Measurements from ENCODE around the gene NUP62. TPM values are rescaled to one million over a fixed set of nuclear protein-coding genes. Genes with fewer than 3 reads are reported as not detected.

The NUP62 gene
- total RNA-seq, 1 donor from 2014 or later, result 57.7 TPM

DNA sequence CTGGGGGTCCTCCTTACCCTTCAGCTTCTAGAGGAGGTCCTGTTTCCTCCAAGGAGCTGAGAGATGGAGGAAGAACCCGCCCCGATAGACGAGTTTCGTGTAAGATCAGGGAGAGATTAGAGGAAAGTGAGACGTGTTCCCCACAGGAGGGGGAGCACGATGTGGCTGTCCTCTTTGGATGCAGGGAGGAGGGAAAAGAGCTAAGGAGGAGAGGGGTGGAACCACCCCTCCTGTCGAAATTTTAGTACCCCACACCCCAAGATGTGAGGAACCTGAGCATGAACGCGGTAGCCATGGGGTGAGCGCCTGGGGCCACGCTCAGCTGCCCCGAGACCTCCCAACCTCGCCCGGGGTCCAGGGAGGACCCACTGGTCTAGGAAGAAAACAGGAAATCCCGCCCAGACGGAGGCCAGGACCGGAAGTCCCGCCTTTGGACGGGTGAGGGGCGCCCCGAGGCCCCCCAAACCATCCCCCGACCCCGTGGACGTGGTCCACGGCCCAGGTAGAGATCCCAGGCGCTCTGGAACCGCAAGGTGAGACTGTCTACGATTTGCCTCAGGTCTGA lies 53.4 kb downstream of the NUP62 start:
- Mint-ChIP-seq H3K36me3 (ENCODE audit: unreplicated experiment) (peaks cover 20% of the 10 kb centered on the region), H3K27ac (ENCODE audit: unreplicated experiment) (no peak overlapping the region), H3K9me3 (ENCODE audit: unreplicated experiment) (no peaks in the 10 kb centered on the region), H3K27me3 (ENCODE audit: unreplicated experiment) (no peaks in the 10 kb centered on the region), H3K4me3 (ENCODE audit: unreplicated experiment) (no peak overlapping the region), H3K4me1 (ENCODE audit: unreplicated experiment) (peaks cover 23% of the 10 kb centered on the region)
- DNase-seq (ENCODE audit: extremely low spot score, unreplicated experiment), result no peak
- TF ChIP-seq, protein P1, sequence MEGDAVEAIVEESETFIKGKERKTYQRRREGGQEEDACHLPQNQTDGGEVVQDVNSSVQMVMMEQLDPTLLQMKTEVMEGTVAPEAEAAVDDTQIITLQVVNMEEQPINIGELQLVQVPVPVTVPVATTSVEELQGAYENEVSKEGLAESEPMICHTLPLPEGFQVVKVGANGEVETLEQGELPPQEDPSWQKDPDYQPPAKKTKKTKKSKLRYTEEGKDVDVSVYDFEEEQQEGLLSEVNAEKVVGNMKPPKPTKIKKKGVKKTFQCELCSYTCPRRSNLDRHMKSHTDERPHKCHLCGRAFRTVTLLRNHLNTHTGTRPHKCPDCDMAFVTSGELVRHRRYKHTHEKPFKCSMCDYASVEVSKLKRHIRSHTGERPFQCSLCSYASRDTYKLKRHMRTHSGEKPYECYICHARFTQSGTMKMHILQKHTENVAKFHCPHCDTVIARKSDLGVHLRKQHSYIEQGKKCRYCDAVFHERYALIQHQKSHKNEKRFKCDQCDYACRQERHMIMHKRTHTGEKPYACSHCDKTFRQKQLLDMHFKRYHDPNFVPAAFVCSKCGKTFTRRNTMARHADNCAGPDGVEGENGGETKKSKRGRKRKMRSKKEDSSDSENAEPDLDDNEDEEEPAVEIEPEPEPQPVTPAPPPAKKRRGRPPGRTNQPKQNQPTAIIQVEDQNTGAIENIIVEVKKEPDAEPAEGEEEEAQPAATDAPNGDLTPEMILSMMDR (IDR thresholded peaks at IDR 0.05), result no peak

DNA sequence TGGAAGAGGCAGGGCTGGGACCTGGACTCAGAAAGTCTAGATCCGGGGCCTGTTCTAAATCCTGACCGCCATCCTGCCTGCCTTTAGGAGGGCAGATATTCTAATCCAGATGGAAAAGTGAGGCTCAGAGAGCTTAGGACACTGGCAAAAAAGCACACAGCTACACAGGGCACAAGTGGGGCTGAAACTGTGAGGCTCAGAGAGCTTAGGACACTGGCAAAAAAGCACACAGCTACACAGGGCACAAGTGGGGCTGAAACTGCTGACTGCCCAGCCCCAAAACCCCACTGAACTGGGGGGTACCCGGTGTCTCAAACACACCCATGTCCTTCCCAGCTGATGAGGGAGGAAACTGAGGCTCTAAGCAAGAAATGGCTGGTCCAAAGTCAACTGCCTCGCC lies 54.1 kb downstream of the NUP62 start:
- TF ChIP-seq, protein P1 (IDR thresholded peaks at IDR 0.05), result no peak
- Mint-ChIP-seq H3K36me3 (ENCODE audit: unreplicated experiment) (peaks cover 14% of the 10 kb centered on the region), H3K27me3 (ENCODE audit: unreplicated experiment) (no peaks in the 10 kb centered on the region), H3K4me3 (ENCODE audit: unreplicated experiment) (no peak overlapping the region), H3K9me3 (ENCODE audit: unreplicated experiment) (no peaks in the 10 kb centered on the region), H3K4me1 (ENCODE audit: unreplicated experiment) (peaks cover 27% of the 10 kb centered on the region), H3K27ac (ENCODE audit: unreplicated experiment) (no peak overlapping the region)
- no peak for DNase-seq (ENCODE audit: extremely low spot score, unreplicated experiment)

DNA sequence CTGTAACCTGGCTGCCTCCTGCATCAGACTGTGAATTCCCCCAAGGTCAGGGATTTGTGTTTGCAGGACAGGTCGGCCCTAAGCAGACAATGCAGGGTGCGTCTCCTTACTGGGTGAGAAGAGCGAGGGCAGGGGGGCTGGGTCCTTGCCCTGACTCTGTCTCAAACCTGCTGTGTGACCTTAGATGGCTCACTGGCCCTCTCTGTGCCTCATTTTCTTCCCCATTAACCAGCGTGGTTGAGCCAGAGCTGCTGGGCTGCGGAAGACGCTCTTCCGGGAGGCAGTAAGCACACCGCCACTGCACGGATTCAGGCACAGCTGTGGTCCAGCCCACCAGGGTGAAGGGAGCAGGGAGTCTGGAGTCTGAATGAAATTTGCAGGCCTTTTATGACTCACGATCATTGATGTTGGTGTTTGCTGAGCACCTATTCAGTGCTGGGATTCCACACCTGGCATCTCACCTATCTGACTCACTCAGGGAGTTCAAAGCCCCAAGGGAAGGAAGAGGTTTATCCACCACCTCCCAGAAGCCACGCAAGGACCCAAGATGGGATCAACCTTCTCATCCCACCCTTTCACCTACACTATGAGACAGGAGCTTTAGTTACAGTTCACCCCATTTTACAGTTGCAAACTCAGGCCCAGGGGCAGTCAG lies 54.7 kb downstream of the NUP62 start:
- no peaks in the 10 kb centered on the region for H3K9me3 Mint-ChIP-seq (ENCODE audit: unreplicated experiment)
- H3K36me3 Mint-ChIP-seq (ENCODE audit: unreplicated experiment), result peaks cover 12% of the 10 kb centered on the region
- H3K27me3 Mint-ChIP-seq (ENCODE audit: unreplicated experiment), result no peaks in the 10 kb centered on the region
- TF ChIP-seq, protein P1 (IDR thresholded peaks at IDR 0.05), result no peak
- H3K4me3 Mint-ChIP-seq (ENCODE audit: unreplicated experiment), result peak overlapping the region; percentile 44
- no peak for DNase-seq (ENCODE audit: extremely low spot score, unreplicated experiment)
- H3K4me1 Mint-ChIP-seq (ENCODE audit: unreplicated experiment), result peaks cover 29% of the 10 kb centered on the region
- H3K27ac Mint-ChIP-seq (ENCODE audit: unreplicated experiment), result peak overlapping the region; percentile 64

DNA sequence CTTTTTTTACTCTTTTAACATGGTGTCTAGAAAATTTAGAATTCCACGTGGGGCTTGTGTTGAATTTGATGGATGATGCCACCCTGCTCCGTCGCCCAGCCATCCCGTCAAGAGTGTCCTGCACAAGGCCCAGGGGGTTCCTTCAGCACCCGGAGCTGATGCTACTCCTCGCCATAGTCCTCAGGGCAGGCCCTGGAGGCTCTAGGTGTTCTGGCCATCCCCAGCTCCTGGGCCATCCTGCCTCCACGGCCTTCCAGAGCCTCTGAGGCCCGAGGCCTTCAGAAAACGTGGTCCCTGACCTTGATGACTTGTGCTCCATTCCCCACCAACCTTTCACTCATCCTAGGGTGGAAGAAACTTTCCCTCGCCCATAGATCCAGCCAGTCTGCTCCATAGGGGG lies 55.5 kb downstream of the NUP62 start:
- Mint-ChIP-seq H3K27me3 (ENCODE audit: unreplicated experiment) (no peaks in the 10 kb centered on the region), H3K36me3 (ENCODE audit: unreplicated experiment) (peaks cover 5% of the 10 kb centered on the region), H3K4me1 (ENCODE audit: unreplicated experiment) (peaks cover 26% of the 10 kb centered on the region), H3K4me3 (ENCODE audit: unreplicated experiment) (no peak overlapping the region), H3K27ac (ENCODE audit: unreplicated experiment) (peak overlapping the region; percentile 44), H3K9me3 (ENCODE audit: unreplicated experiment) (no peaks in the 10 kb centered on the region)
- TF ChIP-seq, protein P1 (IDR thresholded peaks at IDR 0.05), result no peak
- no peak for DNase-seq (ENCODE audit: extremely low spot score, unreplicated experiment)

DNA sequence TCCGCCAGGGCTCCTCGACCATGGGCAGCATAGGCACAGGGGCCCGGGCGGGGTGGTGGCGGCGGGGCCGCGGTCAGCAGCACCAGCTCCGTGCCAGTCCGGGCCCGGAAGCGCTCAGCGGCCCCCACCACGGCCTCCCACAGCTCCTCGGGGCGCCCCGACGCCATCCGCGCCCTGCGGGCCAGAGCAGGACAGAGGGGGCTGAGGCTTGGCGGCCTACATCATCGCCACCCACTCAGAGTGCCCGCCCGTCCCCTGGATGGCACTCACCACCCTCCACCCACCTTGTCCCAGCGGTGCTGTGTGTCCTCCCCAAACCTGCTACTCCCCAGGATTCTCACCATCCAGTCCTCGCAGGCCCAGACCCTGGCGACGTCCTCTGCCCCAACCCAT lies 56.2 kb downstream of the NUP62 start:
- no peaks in the 10 kb centered on the region for H3K9me3 Mint-ChIP-seq (ENCODE audit: unreplicated experiment)
- no peak for DNase-seq (ENCODE audit: extremely low spot score, unreplicated experiment)

More for the DNA sequence above, 56.2 kb downstream of the NUP62 start:
- TF ChIP-seq, protein P1 (IDR thresholded peaks at IDR 0.05), result no peak
- peaks cover 4% of the 10 kb centered on the region for H3K36me3 Mint-ChIP-seq (ENCODE audit: unreplicated experiment)
- H3K4me1 Mint-ChIP-seq (ENCODE audit: unreplicated experiment), result peaks cover 23% of the 10 kb centered on the region
- no peaks in the 10 kb centered on the region for H3K27me3 Mint-ChIP-seq (ENCODE audit: unreplicated experiment)
- no peak overlapping the region for H3K27ac Mint-ChIP-seq (ENCODE audit: unreplicated experiment)
- H3K4me3 Mint-ChIP-seq (ENCODE audit: unreplicated experiment), result no peak overlapping the region

Data from osteocyte (in vitro differentiated cells).